Liver (tissue), 3 donors: Measurements from ENCODE around the gene TFAP2D.

Source experiments
- ATF3 ChIP-seq: IDR thresholded peaks from 2 replicates; pipeline ENCODE4 v1.6.1; 2016; ENCODE audit warnings: antibody characterized with exemption
- CTCF ChIP-seq: fragments of 150-350 bp; IDR thresholded peaks from 2 replicates; pipeline ENCODE4 v1.5.1; 2017; ENCODE audit warnings: improper control_type of control experiment, low read depth, low read length; ENCODE audit not compliant: missing input control
- FOXA1 ChIP-seq: IDR thresholded peaks from 2 replicates; pipeline ENCODE4 v1.6.1; 2016; ENCODE audit warnings: antibody characterized with exemption
- HNF4A ChIP-seq, 2 donors: conservative IDR thresholded peaks; 2 replicates each; pipeline ENCODE4 v1.6.1; 2016; ENCODE audit warnings: antibody characterized with exemption in 2 of 2, mild to moderate bottlenecking in 2 of 2
- JUND ChIP-seq, 2 donors: IDR thresholded peaks; 2 replicates each; pipeline ENCODE4 v1.6.1; 2016; ENCODE audit warnings: antibody characterized with exemption in 2 of 2
- RAD21 ChIP-seq, 2 donors: IDR thresholded peaks; 2 replicates each; pipeline ENCODE4 v1.6.1; 2016; ENCODE audit warnings: antibody characterized with exemption in 2 of 2, mild to moderate bottlenecking in 2 of 2
- REST ChIP-seq: IDR thresholded peaks from 2 replicates; pipeline ENCODE4 v1.6.1; 2016; ENCODE audit warnings: antibody characterized with exemption, mild to moderate bottlenecking
- SP1 ChIP-seq: IDR thresholded peaks from 2 replicates; pipeline ENCODE4 v1.6.1; 2018; ENCODE audit warnings: antibody characterized with exemption, mild to moderate bottlenecking
- TAF1 ChIP-seq: conservative IDR thresholded peaks from 2 replicates; pipeline ENCODE4 v1.6.1; 2016; ENCODE audit warnings: antibody characterized with exemption, mild to moderate bottlenecking
- YY1 ChIP-seq: IDR thresholded peaks from 2 replicates; pipeline ENCODE4 v1.6.1; 2016; ENCODE audit warnings: antibody characterized with exemption, mild to moderate bottlenecking
- ZBTB33 ChIP-seq: IDR thresholded peaks from 2 replicates; pipeline ENCODE4 v1.6.1; 2016; ENCODE audit warnings: antibody characterized with exemption
- donor health status: healthy.
- donor health status: healthy.

GRCh38 chr6:50707652-50708300 is 5.5 kb upstream of the TFAP2D start:
- TF ChIP-seq CTCF = no peak
- TF ChIP-seq JUND (IDR thresholded peaks at IDR 0.05) = no peak
- TF ChIP-seq ZBTB33 = no peak
- no peak for TF ChIP-seq RAD21 (IDR thresholded peaks at IDR 0.05)
- no peak for TF ChIP-seq TAF1
- no peak for TF ChIP-seq REST
- no peak for TF ChIP-seq HNF4A (conservative IDR thresholded peaks at IDR 0.05)
- TF ChIP-seq SP1 = no peak
- TF ChIP-seq FOXA1 = no peak
- TF ChIP-seq YY1 = no peak
- TF ChIP-seq ATF3 = no peak
